PC-3 (cell line): Measurements from ENCODE around the gene DMRT1. TPM values are rescaled to one million over a fixed set of nuclear protein-coding genes. Genes with fewer than 3 reads are reported as not detected.

Source experiments
- ATAC-seq: fragments of 200-7000 bp; cut with Tn5 transposase; 2 replicates; pipeline ENCODE4 v1.9.1; 2020; ENCODE audit warnings: mild to moderate bottlenecking, moderate library complexity
- BruUV-seq: library from RNA; stranded (reverse); fragments of 400-500 nt; replicated peaks from 2 replicates; lab custom pipeline; 2021; lab: Mats Ljungman, UMichigan
- CTCF ChIA-PET: fragments of 300-600 bp; sonication (Branson Sonifier 250); formaldehyde crosslinking; loops from one replicate; lab custom pipeline; 2022; ENCODE audit warnings: antibody characterized with exemption; lab: Charles Lee
- POLR2A ChIA-PET: fragments of 300-600 bp; sonication (Branson Sonifier 250); formaldehyde crosslinking; loops from one replicate; lab custom pipeline; 2022; ENCODE audit warnings: antibody characterized with exemption; ENCODE audit not compliant: unreplicated experiment; lab: Charles Lee
- DNase-seq: peaks from one replicate; pipeline ENCODE4 v3.0.0-alpha.2; 2015
- H2AFZ ChIP-seq: fragments of 300-600 bp; sonication (generic); 2 replicates; pipeline ENCODE4 v1.6.0; 2016; ENCODE audit warnings: antibody characterized with exemption, low read length
- H3F3A ChIP-seq: fragments of 300-600 bp; sonication (generic); one replicate; pipeline ENCODE4 v1.6.0; 2017; ENCODE audit warnings: antibody characterized with exemption, low read length, control low read depth, mild to moderate bottlenecking; ENCODE audit not compliant: unreplicated experiment
- H3K27ac ChIP-seq: fragments of 300-600 bp; sonication (generic); 2 replicates; pipeline ENCODE4 v1.5.1; 2016; ENCODE audit warnings: mild to moderate bottlenecking, low read length
- H3K27me3 ChIP-seq: fragments of 300-600 bp; sonication (generic); 2 replicates; pipeline ENCODE4 v1.6.1; 2016; ENCODE audit warnings: low read length, mixed read lengths
- H3K36me3 ChIP-seq: fragments of 300-600 bp; sonication (generic); 2 replicates; pipeline ENCODE4 v1.6.1; 2016; ENCODE audit warnings: low read depth, mixed run types, low read length, mixed read lengths
- H3K4me1 ChIP-seq: fragments of 300-600 bp; sonication (generic); 2 replicates; pipeline ENCODE4 v1.5.1; 2016; ENCODE audit warnings: low read length; ENCODE audit not compliant: insufficient read depth
- H3K4me2 ChIP-seq: fragments of 300-600 bp; sonication (generic); 2 replicates; pipeline ENCODE4 v1.6.0; 2016; ENCODE audit warnings: low read length
- H3K4me3 ChIP-seq: fragments of 300-600 bp; sonication (generic); 2 replicates; pipeline ENCODE4 v1.5.1; 2016; ENCODE audit warnings: mild to moderate bottlenecking, low read length, mixed read lengths
- H3K79me2 ChIP-seq: fragments of 300-600 bp; sonication (generic); 2 replicates; pipeline ENCODE4 v1.6.1; 2017; ENCODE audit warnings: low read length, mixed read lengths
- H3K9ac ChIP-seq: fragments of 300-600 bp; sonication (generic); 2 replicates; pipeline ENCODE4 v1.6.0; 2016; ENCODE audit warnings: mild to moderate bottlenecking, low read length
- H3K9me2 ChIP-seq: fragments of 300-600 bp; sonication (generic); replicated peaks from 2 replicates; pipeline ENCODE4 v1.6.1; 2016; ENCODE audit warnings: mixed run types, low read length, mixed read lengths
- H3K9me3 ChIP-seq: fragments of 300-600 bp; sonication (generic); 2 replicates; pipeline ENCODE4 v1.6.1; 2016; ENCODE audit warnings: low read length, mixed read lengths
- H4K20me1 ChIP-seq: fragments of 300-600 bp; sonication (generic); 2 replicates; pipeline ENCODE4 v1.6.1; 2016; ENCODE audit warnings: low read length, mixed read lengths
- CTCF ChIP-seq: fragments of 300-600 bp; sonication (generic); conservative IDR thresholded peaks from 2 replicates; pipeline ENCODE4 v1.5.1; 2017; ENCODE audit warnings: antibody characterized with exemption, low read depth, mild to moderate bottlenecking, low read length
- EZH2 ChIP-seq: fragments of 300-600 bp; sonication (generic); IDR thresholded peaks from one replicate; pipeline ENCODE4 v1.6.1; 2017; ENCODE audit warnings: antibody characterized with exemption, mild to moderate bottlenecking, low read length; ENCODE audit not compliant: unreplicated experiment
- EZH2phosphoT487 ChIP-seq: fragments of 300-600 bp; sonication (generic); IDR thresholded peaks from 2 replicates; pipeline ENCODE4 v1.6.1; 2018; ENCODE audit warnings: mild to moderate bottlenecking, antibody characterized with exemption, low read length, borderline replicate concordance
- intact Hi-C: fragments of 100-400 bp; cut with micrococcal nuclease; formaldehyde crosslinking; loops from 2 replicates; pipeline ENCODE4 v1.9.0; 2023
- total RNA-seq: library from RNA; depleted of rRNA; stranded (reverse); fragments of >200 nt; gene quantifications from 2 replicates; pipeline ENCODE4 v1.2.3, GENCODE V29; 2014

DMRT1 gene
- total RNA-seq, 1 experiment from 2014 or later: 0.04 TPM

- no peak for TF ChIP-seq EZH2
- no peak for TF ChIP-seq EZH2phosphoT487
- TF ChIP-seq CTCF: no peak
- peaks cover 51% of the 10 kb centered on the region for H3K27me3 ChIP-seq
- H3K9me2 ChIP-seq: no peaks in the 10 kb centered on the region
- no peak overlapping the region for H3K9ac ChIP-seq
- ChIA-PET POLR2A (no interaction called here), CTCF (no interaction called here)
- H3K79me2 ChIP-seq: no peaks in the 10 kb centered on the region
- ATAC-seq (no peak), DNase-seq (no peak)
- H3K4me3 ChIP-seq: no peak overlapping the region
- BruUV-seq: no TSS peak
- H3K4me2 ChIP-seq: no peak overlapping the region
- no peaks in the 10 kb centered on the region for H3K9me3 ChIP-seq
- no peaks in the 10 kb centered on the region for H4K20me1 ChIP-seq
- intact Hi-C loops: no loop called here
- no peaks in the 10 kb centered on the region for H3K36me3 ChIP-seq
- H2AFZ ChIP-seq: no peak overlapping the region
- H3K27ac ChIP-seq: no peak overlapping the region
- H3K4me1 ChIP-seq: no peaks in the 10 kb centered on the region
- no peaks in the 10 kb centered on the region for H3F3A ChIP-seq
These were observed 107.0 kb downstream of the DMRT1 start for GRCh38 chr9:948497-948896.

GRCh38 chr9:950139-950538 lies 108.6 kb downstream of the DMRT1 start:
- intact Hi-C loops: no loop called here
- no peak for TF ChIP-seq CTCF
- no peak for TF ChIP-seq EZH2phosphoT487
- TF ChIP-seq EZH2: no peak
- no peaks in the 10 kb centered on the region for H3K9me2 ChIP-seq
- no TSS peak for BruUV-seq
- no peak overlapping the region for H3K4me3 ChIP-seq
- H3F3A ChIP-seq: no peaks in the 10 kb centered on the region
- H3K4me2 ChIP-seq: no peak overlapping the region
- no peaks in the 10 kb centered on the region for H3K9me3 ChIP-seq
- no peaks in the 10 kb centered on the region for H4K20me1 ChIP-seq
- H3K27me3 ChIP-seq: peaks cover 55% of the 10 kb centered on the region
- ChIA-PET CTCF (no interaction called here), POLR2A (no interaction called here)
- ATAC-seq (no peak), DNase-seq (no peak)
- H3K79me2 ChIP-seq: no peaks in the 10 kb centered on the region
- no peaks in the 10 kb centered on the region for H3K36me3 ChIP-seq
- H3K27ac ChIP-seq: no peak overlapping the region
- H2AFZ ChIP-seq: no peak overlapping the region
- H3K9ac ChIP-seq: no peak overlapping the region
- H3K4me1 ChIP-seq: no peaks in the 10 kb centered on the region

GRCh38 chr9:952546-952945 lies 111.0 kb downstream of the DMRT1 start:
- intact Hi-C loops: no loop called here
- Histone ChIP-seq H3K4me2 (no peak overlapping the region), H3K4me1 (no peaks in the 10 kb centered on the region), H3K9me3 (no peaks in the 10 kb centered on the region), H2AFZ (no peak overlapping the region), H3F3A (no peaks in the 10 kb centered on the region), H4K20me1 (no peaks in the 10 kb centered on the region), H3K9ac (no peak overlapping the region), H3K27ac (no peak overlapping the region), H3K4me3 (no peak overlapping the region), H3K27me3 (peaks cover 70% of the 10 kb centered on the region), H3K36me3 (no peaks in the 10 kb centered on the region), H3K9me2 (no peaks in the 10 kb centered on the region), H3K79me2 (no peaks in the 10 kb centered on the region)
- ChIA-PET POLR2A (no interaction called here), CTCF (no interaction called here)
- BruUV-seq: no TSS peak
- DNase-seq: no peak
- TF ChIP-seq EZH2phosphoT487 (no peak), EZH2 (no peak), CTCF (no peak)
- no peak for ATAC-seq
